Measurements from ENCODE around the gene IMMP2L. TPM values are rescaled to one million over a fixed set of nuclear protein-coding genes. Genes with fewer than 3 reads are reported as not detected.

The IMMP2L gene
- total and polyA plus RNA-seq, 2 of the 13 experiments (the other 11 are each of a cell fraction or from before 2014, with no cell fraction given): 7.8 to 16.9 TPM

GRCh38 chr7:111180338-111180737 lies 382.0 kb downstream of the IMMP2L start (continued):
- TF ChIP-seq NCOR1 (IDR thresholded peaks at IDR 0.05; ENCODE audit: borderline replicate concordance, low read length) (no peak), ZNF367 (CRISPR knock-in tag; IDR thresholded peaks at IDR 0.05; ENCODE audit: borderline replicate concordance) (no peak), NCOA2 (CRISPR knock-in tag; IDR thresholded peaks at IDR 0.05) (no peak), ZNF33A (CRISPR knock-in tag; IDR thresholded peaks at IDR 0.05; ENCODE audit: borderline replicate concordance) (no peak), BCL6 (CRISPR knock-in tag; IDR thresholded peaks at IDR 0.05) (no peak), REL (CRISPR knock-in tag; conservative IDR thresholded peaks at IDR 0.05) (no peak), ZNF766 (CRISPR knock-in tag; IDR thresholded peaks at IDR 0.05; ENCODE audit: borderline replicate concordance) (no peak)
- TF ChIP-seq, protein P1, sequence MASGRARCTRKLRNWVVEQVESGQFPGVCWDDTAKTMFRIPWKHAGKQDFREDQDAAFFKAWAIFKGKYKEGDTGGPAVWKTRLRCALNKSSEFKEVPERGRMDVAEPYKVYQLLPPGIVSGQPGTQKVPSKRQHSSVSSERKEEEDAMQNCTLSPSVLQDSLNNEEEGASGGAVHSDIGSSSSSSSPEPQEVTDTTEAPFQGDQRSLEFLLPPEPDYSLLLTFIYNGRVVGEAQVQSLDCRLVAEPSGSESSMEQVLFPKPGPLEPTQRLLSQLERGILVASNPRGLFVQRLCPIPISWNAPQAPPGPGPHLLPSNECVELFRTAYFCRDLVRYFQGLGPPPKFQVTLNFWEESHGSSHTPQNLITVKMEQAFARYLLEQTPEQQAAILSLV (CRISPR knock-in tag; IDR thresholded peaks at IDR 0.05; ENCODE audit: borderline replicate concordance): no peak
- TF ChIP-seq, protein P2, sequence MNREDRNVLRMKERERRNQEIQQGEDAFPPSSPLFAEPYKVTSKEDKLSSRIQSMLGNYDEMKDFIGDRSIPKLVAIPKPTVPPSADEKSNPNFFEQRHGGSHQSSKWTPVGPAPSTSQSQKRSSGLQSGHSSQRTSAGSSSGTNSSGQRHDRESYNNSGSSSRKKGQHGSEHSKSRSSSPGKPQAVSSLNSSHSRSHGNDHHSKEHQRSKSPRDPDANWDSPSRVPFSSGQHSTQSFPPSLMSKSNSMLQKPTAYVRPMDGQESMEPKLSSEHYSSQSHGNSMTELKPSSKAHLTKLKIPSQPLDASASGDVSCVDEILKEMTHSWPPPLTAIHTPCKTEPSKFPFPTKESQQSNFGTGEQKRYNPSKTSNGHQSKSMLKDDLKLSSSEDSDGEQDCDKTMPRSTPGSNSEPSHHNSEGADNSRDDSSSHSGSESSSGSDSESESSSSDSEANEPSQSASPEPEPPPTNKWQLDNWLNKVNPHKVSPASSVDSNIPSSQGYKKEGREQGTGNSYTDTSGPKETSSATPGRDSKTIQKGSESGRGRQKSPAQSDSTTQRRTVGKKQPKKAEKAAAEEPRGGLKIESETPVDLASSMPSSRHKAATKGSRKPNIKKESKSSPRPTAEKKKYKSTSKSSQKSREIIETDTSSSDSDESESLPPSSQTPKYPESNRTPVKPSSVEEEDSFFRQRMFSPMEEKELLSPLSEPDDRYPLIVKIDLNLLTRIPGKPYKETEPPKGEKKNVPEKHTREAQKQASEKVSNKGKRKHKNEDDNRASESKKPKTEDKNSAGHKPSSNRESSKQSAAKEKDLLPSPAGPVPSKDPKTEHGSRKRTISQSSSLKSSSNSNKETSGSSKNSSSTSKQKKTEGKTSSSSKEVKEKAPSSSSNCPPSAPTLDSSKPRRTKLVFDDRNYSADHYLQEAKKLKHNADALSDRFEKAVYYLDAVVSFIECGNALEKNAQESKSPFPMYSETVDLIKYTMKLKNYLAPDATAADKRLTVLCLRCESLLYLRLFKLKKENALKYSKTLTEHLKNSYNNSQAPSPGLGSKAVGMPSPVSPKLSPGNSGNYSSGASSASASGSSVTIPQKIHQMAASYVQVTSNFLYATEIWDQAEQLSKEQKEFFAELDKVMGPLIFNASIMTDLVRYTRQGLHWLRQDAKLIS (CRISPR knock-in tag; IDR thresholded peaks at IDR 0.05): no peak

Measured in HepG2 (cell line).